Measurements from ENCODE around the gene DIO3. TPM values are rescaled to one million over a fixed set of nuclear protein-coding genes. Genes with fewer than 3 reads are reported as not detected.

Gene DIO3
- total RNA-seq, 2 donors from 2014 or later, result 24.2 to 60.5 TPM

- H3K9me3 Mint-ChIP-seq, result peaks cover 25% of the 10 kb centered on the region
Measured at GRCh38 chr14:101596742-101597141, 35.4 kb downstream of the DIO3 start.

GRCh38 chr14:101598159-101598558 lies 36.9 kb downstream of the DIO3 start:
- Histone ChIP-seq H3K36me3 (ENCODE audit: control insufficient read depth, insufficient read depth, low read length) (no peaks in the 10 kb centered on the region), H3K27ac (ENCODE audit: low read depth, low read length) (no peak overlapping the region), H3K4me3 (ENCODE audit: low read length) (no peak overlapping the region), H3K9me3 (ENCODE audit: control insufficient read depth, low read length) (no peaks in the 10 kb centered on the region), H3K9ac (ENCODE audit: extremely low read depth, low read length, poor library complexity, severe bottlenecking) (no peak overlapping the region), H3K4me1 (ENCODE audit: control insufficient read depth, insufficient read depth, low read length) (no peaks in the 10 kb centered on the region), H3K27me3 (ENCODE audit: control insufficient read depth, insufficient read depth, low read length, poor library complexity, severe bottlenecking) (no peaks in the 10 kb centered on the region)
- Mint-ChIP-seq H3K9me3 (peaks cover 25% of the 10 kb centered on the region), H3K27me3 (ENCODE audit: insufficient read depth) (peaks cover 26% of the 10 kb centered on the region), H3K36me3 (ENCODE audit: low read depth) (no peaks in the 10 kb centered on the region), H3K27ac (no peak overlapping the region), H3K4me3 (no peak overlapping the region), H3K4me1 (no peaks in the 10 kb centered on the region)
- no peak for DNase-seq
- no peak for TF ChIP-seq CTCF (conservative IDR thresholded peaks at IDR 0.05)
- WGBS, 2 experiments (ENCODE audit: insufficient coverage in 1 of 2, insufficient read length in 1 of 2), result 85 to 92% methylated on average over 4 to 6 of the region's 6 CpGs

More at GRCh38 chr14:101596742-101597141, 35.4 kb downstream of the DIO3 start:
- DNase-seq, result no peak
- Histone ChIP-seq H3K27ac (ENCODE audit: low read depth, low read length) (no peak overlapping the region), H3K9me3 (ENCODE audit: control insufficient read depth, low read length) (no peaks in the 10 kb centered on the region), H3K27me3 (ENCODE audit: control insufficient read depth, insufficient read depth, low read length, poor library complexity, severe bottlenecking) (no peaks in the 10 kb centered on the region), H3K36me3 (ENCODE audit: control insufficient read depth, insufficient read depth, low read length) (no peaks in the 10 kb centered on the region), H3K4me3 (ENCODE audit: low read length) (no peak overlapping the region), H3K9ac (ENCODE audit: extremely low read depth, low read length, poor library complexity, severe bottlenecking) (no peak overlapping the region), H3K4me1 (ENCODE audit: control insufficient read depth, insufficient read depth, low read length) (no peaks in the 10 kb centered on the region)
- no peak for TF ChIP-seq CTCF (conservative IDR thresholded peaks at IDR 0.05)
- Mint-ChIP-seq H3K27ac (no peak overlapping the region), H3K36me3 (ENCODE audit: low read depth) (no peaks in the 10 kb centered on the region), H3K27me3 (ENCODE audit: insufficient read depth) (peaks cover 26% of the 10 kb centered on the region), H3K4me1 (no peaks in the 10 kb centered on the region), H3K4me3 (no peak overlapping the region)
- 92 to 96% methylated on average over 5 to 7 of the region's 7 CpGs for WGBS, 2 experiments (ENCODE audit: insufficient coverage in 1 of 2, insufficient read length in 1 of 2)

GRCh38 chr14:101598571-101599233 lies 37.4 kb downstream of the DIO3 start:
- peaks cover 25% of the 10 kb centered on the region for H3K9me3 Mint-ChIP-seq
- H3K4me1 Mint-ChIP-seq, result no peaks in the 10 kb centered on the region
- 80 to 86% methylated on average over 1 to 9 of the region's 9 CpGs for WGBS, 2 experiments (ENCODE audit: insufficient coverage in 1 of 2, insufficient read length in 1 of 2)
- Histone ChIP-seq H3K27ac (ENCODE audit: low read depth, low read length) (no peak overlapping the region), H3K36me3 (ENCODE audit: control insufficient read depth, insufficient read depth, low read length) (no peaks in the 10 kb centered on the region), H3K4me1 (ENCODE audit: control insufficient read depth, insufficient read depth, low read length) (no peaks in the 10 kb centered on the region), H3K9ac (ENCODE audit: extremely low read depth, low read length, poor library complexity, severe bottlenecking) (no peak overlapping the region), H3K27me3 (ENCODE audit: control insufficient read depth, insufficient read depth, low read length, poor library complexity, severe bottlenecking) (no peaks in the 10 kb centered on the region), H3K9me3 (ENCODE audit: control insufficient read depth, low read length) (no peaks in the 10 kb centered on the region), H3K4me3 (ENCODE audit: low read length) (no peak overlapping the region)
- no peak for DNase-seq
- H3K27me3 Mint-ChIP-seq (ENCODE audit: insufficient read depth), result peaks cover 26% of the 10 kb centered on the region
- H3K36me3 Mint-ChIP-seq (ENCODE audit: low read depth), result no peaks in the 10 kb centered on the region
- TF ChIP-seq CTCF (conservative IDR thresholded peaks at IDR 0.05), result no peak
- no peak overlapping the region for H3K27ac Mint-ChIP-seq
- H3K4me3 Mint-ChIP-seq, result no peak overlapping the region
